GM12878 (cell line): Measurements from ENCODE around the gene ELL.
A peak's percentile ranks its signal among the peaks of the same experiment; 100 is the strongest.

Experiments used
- CREB1 ChIP-seq: IDR thresholded peaks from 2 replicates; pipeline ENCODE4 v1.6.1; 2012; ENCODE audit warnings: low read depth, mild to moderate bottlenecking, inconsistent platforms
- EP300 ChIP-seq, 2 experiments: fragments of 150-350 bp in 1 of 2; IDR thresholded peaks; 2 replicates each; pipeline ENCODE4 v1.6.1; 2011 to 2012; ENCODE audit warnings: low read depth in 2 of 2, low read length in 2 of 2, borderline replicate concordance in 1 of 2, improper control_type of control experiment in 1 of 2, inconsistent platforms in 1 of 2; ENCODE audit not compliant: control insufficient read depth in 1 of 2
- FOXK2 ChIP-seq: fragments of 450-650 bp; IDR thresholded peaks from 2 replicates; pipeline ENCODE4 v1.6.1; 2017; ENCODE audit warnings: mild to moderate bottlenecking, moderate library complexity
- PBX3 ChIP-seq: IDR thresholded peaks from 2 replicates; pipeline ENCODE4 v1.6.1; 2011; ENCODE audit warnings: mild to moderate bottlenecking, low read depth, low read length, moderate library complexity; ENCODE audit not compliant: insufficient replicate concordance
- POLR2A ChIP-seq: IDR thresholded peaks from 2 replicates; pipeline ENCODE4 v1.6.1; 2011; ENCODE audit warnings: low read depth, mild to moderate bottlenecking, low read length
- TBL1XR1 ChIP-seq: IDR thresholded peaks from 2 replicates; pipeline ENCODE4 v1.6.1; 2012; ENCODE audit warnings: low read depth, low read length, improper control_type of control experiment
- YY1 ChIP-seq: IDR thresholded peaks from 2 replicates; pipeline ENCODE4 v1.6.1; 2011; ENCODE audit warnings: low read depth, mild to moderate bottlenecking, low read length
- TF ChIP-seq, protein P1 (sequence below), 3 experiments: IDR thresholded peaks in 2 of 3; conservative IDR thresholded peaks in 1 of 3; 2 replicates each; pipeline ENCODE4 v1.5.1; 2011; ENCODE audit warnings: low read depth in 3 of 3, low read length in 3 of 3, mild to moderate bottlenecking in 3 of 3, control low read depth in 2 of 3, moderate library complexity in 2 of 3, inconsistent platforms in 1 of 3, mixed read lengths in 1 of 3; ENCODE audit not compliant: control insufficient read depth in 2 of 3, insufficient read depth in 1 of 3; ENCODE audit errors: extremely low read depth in 1 of 3
- TF ChIP-seq, protein P2 (sequence below): IDR thresholded peaks from 2 replicates; pipeline ENCODE4 v1.6.1; 2012; ENCODE audit warnings: low read depth, low read length, improper control_type of control experiment

GRCh38 chr19:18557411-18558201 lies 35.7 kb upstream of the ELL start, which contains the start of gene KXD1:
- no peak for TF ChIP-seq PBX3
- TF ChIP-seq, protein P1, sequence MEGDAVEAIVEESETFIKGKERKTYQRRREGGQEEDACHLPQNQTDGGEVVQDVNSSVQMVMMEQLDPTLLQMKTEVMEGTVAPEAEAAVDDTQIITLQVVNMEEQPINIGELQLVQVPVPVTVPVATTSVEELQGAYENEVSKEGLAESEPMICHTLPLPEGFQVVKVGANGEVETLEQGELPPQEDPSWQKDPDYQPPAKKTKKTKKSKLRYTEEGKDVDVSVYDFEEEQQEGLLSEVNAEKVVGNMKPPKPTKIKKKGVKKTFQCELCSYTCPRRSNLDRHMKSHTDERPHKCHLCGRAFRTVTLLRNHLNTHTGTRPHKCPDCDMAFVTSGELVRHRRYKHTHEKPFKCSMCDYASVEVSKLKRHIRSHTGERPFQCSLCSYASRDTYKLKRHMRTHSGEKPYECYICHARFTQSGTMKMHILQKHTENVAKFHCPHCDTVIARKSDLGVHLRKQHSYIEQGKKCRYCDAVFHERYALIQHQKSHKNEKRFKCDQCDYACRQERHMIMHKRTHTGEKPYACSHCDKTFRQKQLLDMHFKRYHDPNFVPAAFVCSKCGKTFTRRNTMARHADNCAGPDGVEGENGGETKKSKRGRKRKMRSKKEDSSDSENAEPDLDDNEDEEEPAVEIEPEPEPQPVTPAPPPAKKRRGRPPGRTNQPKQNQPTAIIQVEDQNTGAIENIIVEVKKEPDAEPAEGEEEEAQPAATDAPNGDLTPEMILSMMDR (IDR thresholded peaks at IDR 0.05 in 2 of 3, conservative IDR thresholded peaks at IDR 0.05 in 1 of 3; ENCODE audit: control insufficient read depth in 2 of 3, extremely low read depth in 1 of 3, insufficient read depth in 1 of 3, low read depth in 3 of 3, low read length in 3 of 3) = no peak
- TF ChIP-seq YY1 = peak; percentile 55; the same call in 1 of the 2 replicates
- TF ChIP-seq POLR2A = peak; percentile 92
- TF ChIP-seq, protein P2, sequence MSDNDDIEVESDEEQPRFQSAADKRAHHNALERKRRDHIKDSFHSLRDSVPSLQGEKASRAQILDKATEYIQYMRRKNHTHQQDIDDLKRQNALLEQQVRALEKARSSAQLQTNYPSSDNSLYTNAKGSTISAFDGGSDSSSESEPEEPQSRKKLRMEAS = peak; percentile 85
- TF ChIP-seq TBL1XR1 = no peak
- peak; percentile 94 for TF ChIP-seq CREB1
- TF ChIP-seq EP300 (IDR thresholded peaks at IDR 0.05; ENCODE audit: borderline replicate concordance in 1 of 2, control insufficient read depth in 1 of 2, low read depth in 2 of 2, low read length in 2 of 2) = no peak
- TF ChIP-seq FOXK2 = no peak
